ENCODE results near the gene TDRD6. TPM values are rescaled to one million over a fixed set of nuclear protein-coding genes. Genes with fewer than 3 reads are reported as not detected.

Gene TDRD6
- total RNA-seq, 1 donor from 2014 or later = 0.17 TPM

DNA sequence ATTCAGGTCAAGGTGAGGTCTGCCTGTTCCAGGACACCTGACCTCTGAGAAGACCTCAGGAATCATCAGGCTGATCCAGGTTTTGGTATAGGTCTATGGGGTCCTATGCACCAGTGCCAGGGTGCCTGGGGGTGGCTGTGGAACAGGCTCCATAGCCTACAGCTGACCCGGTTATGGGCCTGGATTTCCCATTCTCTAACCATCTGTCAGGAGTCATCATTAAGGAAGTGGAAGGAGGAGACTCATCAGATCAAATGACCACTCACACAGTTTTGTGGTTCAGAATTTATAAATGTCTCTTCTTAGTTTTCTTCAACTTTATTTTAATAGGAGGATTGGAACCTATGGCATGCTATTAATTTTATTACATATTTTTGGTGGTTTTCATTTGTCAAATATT is 32.7 kb downstream of the TDRD6 start:
- Mint-ChIP-seq H3K9me3 (ENCODE audit: low read depth) (no peaks in the 10 kb centered on the region), H3K36me3 (ENCODE audit: insufficient read depth) (no peaks in the 10 kb centered on the region), H3K27me3 (peaks cover 35% of the 10 kb centered on the region), H3K4me1 (ENCODE audit: low read depth) (no peaks in the 10 kb centered on the region), H3K27ac (no peak overlapping the region), H3K4me3 (ENCODE audit: low read depth) (no peak overlapping the region)
- DNase-seq (ENCODE audit: low spot score, unreplicated experiment) = no peak
- no peak for TF ChIP-seq CTCF (IDR thresholded peaks at IDR 0.05; ENCODE audit: unreplicated experiment)

DNA sequence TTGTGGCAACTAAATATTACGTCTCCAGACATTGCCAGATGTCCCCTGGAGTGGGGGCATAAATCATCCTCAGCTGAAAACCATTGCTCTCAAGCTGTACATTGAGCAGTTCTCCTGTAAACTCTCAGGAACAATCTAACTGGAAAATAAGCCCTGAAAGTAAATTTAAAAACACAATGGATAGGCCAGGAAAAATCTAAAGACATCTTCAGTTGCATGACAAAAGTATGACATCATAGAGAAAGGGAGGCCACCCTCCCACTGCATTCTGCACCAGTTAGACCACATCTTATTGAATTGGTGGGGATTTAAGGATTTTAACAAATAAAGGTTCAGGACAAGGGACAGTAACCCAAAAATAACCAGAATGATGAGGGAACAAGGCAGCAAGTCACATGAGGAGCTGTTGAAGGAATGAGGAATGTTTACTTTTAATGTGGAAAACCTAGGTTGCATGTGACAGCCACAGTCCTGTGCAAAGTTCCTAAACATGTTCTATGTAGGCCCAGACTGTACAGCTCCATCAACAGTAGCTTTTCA is 42.2 kb downstream of the TDRD6 start:
- peaks cover 6% of the 10 kb centered on the region for H3K4me1 Mint-ChIP-seq (ENCODE audit: low read depth)
- H3K9me3 Mint-ChIP-seq (ENCODE audit: low read depth) = no peaks in the 10 kb centered on the region
- H3K27ac Mint-ChIP-seq = no peak overlapping the region
- TF ChIP-seq CTCF (IDR thresholded peaks at IDR 0.05; ENCODE audit: unreplicated experiment) = no peak
- DNase-seq (ENCODE audit: low spot score, unreplicated experiment) = no peak
- H3K4me3 Mint-ChIP-seq (ENCODE audit: low read depth) = no peak overlapping the region
- no peaks in the 10 kb centered on the region for H3K36me3 Mint-ChIP-seq (ENCODE audit: insufficient read depth)
- peaks cover 65% of the 10 kb centered on the region for H3K27me3 Mint-ChIP-seq

DNA sequence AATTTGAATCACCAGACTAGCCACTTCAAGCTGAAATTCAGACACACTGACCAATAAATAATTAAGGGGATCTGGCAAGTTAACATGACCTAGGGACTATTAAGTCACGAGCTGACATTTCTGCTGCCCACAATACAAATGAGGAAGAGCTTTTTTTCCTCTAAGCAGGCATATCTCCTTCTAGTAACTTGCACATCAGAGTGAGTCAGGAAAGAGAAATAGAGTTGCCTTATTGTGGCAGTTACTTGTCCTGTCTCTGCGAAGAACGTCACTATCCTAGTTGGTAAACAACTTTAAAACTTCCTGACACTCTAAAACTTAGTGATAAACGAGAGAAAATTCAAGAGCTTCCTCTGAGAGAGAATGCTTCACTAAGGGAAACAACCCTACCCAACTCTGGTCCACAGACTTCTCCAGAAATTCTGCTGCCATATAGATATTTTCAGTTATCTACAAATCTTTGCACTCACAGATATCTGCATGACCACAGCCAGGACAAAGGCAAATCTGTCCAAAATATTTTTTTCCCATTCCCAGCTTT is 43.3 kb downstream of the TDRD6 start:
- TF ChIP-seq CTCF (IDR thresholded peaks at IDR 0.05; ENCODE audit: unreplicated experiment) = no peak
- Mint-ChIP-seq H3K27ac (no peak overlapping the region), H3K4me3 (ENCODE audit: low read depth) (no peak overlapping the region), H3K9me3 (ENCODE audit: low read depth) (no peaks in the 10 kb centered on the region), H3K36me3 (ENCODE audit: insufficient read depth) (no peaks in the 10 kb centered on the region), H3K27me3 (peaks cover 70% of the 10 kb centered on the region), H3K4me1 (ENCODE audit: low read depth) (peaks cover 8% of the 10 kb centered on the region)
- DNase-seq (ENCODE audit: low spot score, unreplicated experiment) = no peak

DNA sequence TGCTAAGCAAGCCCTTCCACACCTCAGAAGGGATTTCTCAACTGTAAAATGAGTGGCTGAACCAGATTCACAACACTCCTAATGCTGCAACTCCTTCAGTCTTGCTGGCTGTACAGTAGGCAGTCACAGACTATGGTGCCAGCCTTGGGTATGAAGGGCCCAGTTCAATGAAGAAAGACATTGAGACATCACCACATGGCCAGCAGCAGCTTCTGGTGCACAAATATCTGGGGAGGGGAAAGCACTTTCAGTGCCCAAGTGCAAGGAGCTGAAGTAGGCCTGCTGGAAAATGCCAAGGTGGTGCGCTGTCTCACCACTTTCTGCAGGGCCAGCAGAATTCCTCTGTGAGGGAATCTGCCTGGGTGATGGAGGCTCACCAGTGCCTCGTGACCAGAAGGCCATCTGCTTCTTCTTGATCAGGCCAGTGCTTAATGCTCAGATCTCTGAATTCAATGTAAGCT is 45.7 kb downstream of the TDRD6 start:
- no peak overlapping the region for H3K4me3 Mint-ChIP-seq (ENCODE audit: low read depth)
- TF ChIP-seq CTCF (IDR thresholded peaks at IDR 0.05; ENCODE audit: unreplicated experiment) = no peak
- H3K27me3 Mint-ChIP-seq = peaks cover 78% of the 10 kb centered on the region
- H3K4me1 Mint-ChIP-seq (ENCODE audit: low read depth) = peaks cover 8% of the 10 kb centered on the region
- DNase-seq (ENCODE audit: low spot score, unreplicated experiment) = no peak
- H3K27ac Mint-ChIP-seq = no peak overlapping the region
- H3K36me3 Mint-ChIP-seq (ENCODE audit: insufficient read depth) = no peaks in the 10 kb centered on the region
- H3K9me3 Mint-ChIP-seq (ENCODE audit: low read depth) = no peaks in the 10 kb centered on the region

- H3K4me3 Mint-ChIP-seq (ENCODE audit: low read depth) = peak within 1 kb of the TSS; percentile 83
- no peaks in the 10 kb centered on the region for H3K36me3 Mint-ChIP-seq (ENCODE audit: insufficient read depth)
- H3K27me3 Mint-ChIP-seq = peaks cover 71% of the 10 kb centered on the region
- DNase-seq (ENCODE audit: low spot score, unreplicated experiment) = peak; percentile 35
- H3K9me3 Mint-ChIP-seq (ENCODE audit: low read depth) = no peaks in the 10 kb centered on the region
- H3K27ac Mint-ChIP-seq = peak within 1 kb of the TSS; percentile 60
- H3K4me1 Mint-ChIP-seq (ENCODE audit: low read depth) = peaks cover 8% of the 10 kb centered on the region
- TF ChIP-seq CTCF (IDR thresholded peaks at IDR 0.05; ENCODE audit: unreplicated experiment) = peak; percentile 25
Observed at GRCh38 chr6:46734867-46735719, 47.4 kb downstream of the TDRD6 start, which contains the start of gene PLA2G7. Gene PLA2G7, minus strand, starts transcription at chr6:46735375. Its CDS starts 12,484 bp downstream, at chr6:46722891.
